22Rv1 (cell line): Measurements from ENCODE around the gene USP48.

ENCODE experiments used
- CTCF ChIP-seq: fragments of 450-650 bp; IDR thresholded peaks from 2 replicates; pipeline ENCODE4 v1.5.1; 2017; ENCODE audit warnings: mild to moderate bottlenecking
- ZFX ChIP-seq: fragments of 450-650 bp; IDR thresholded peaks from 2 replicates; pipeline ENCODE4 v1.6.1; 2017; ENCODE audit warnings: antibody characterized with exemption, borderline replicate concordance

GRCh38 chr1:21654209-21654608 lies 128.7 kb downstream of the USP48 start:
- TF ChIP-seq CTCF = no peak
- TF ChIP-seq ZFX = no peak
